CD4-positive, alpha-beta T cell (primary cell): Measurements from ENCODE around the gene ZSCAN4. TPM values are rescaled to one million over a fixed set of nuclear protein-coding genes. Genes with fewer than 3 reads are reported as not detected.
A peak's percentile ranks its signal among the peaks of the same experiment; 100 is the strongest.

ENCODE experiments used
- ATAC-seq: fragments of 200-7000 bp; cut with Tn5 transposase; one replicate; pipeline ENCODE4 v1.10.0; 2022; ENCODE audit warnings: mild to moderate bottlenecking; ENCODE audit not compliant: poor library complexity
- CTCF ChIA-PET: fragments of 350-600 bp; sonication (Branson Sonifier 250); formaldehyde crosslinking; loops from one replicate; lab custom pipeline; 2021; ENCODE audit warnings: antibody characterized with exemption, inconsistent platforms; lab: Charles Lee
- POLR2A ChIA-PET: fragments of 350-600 bp; sonication (Branson Sonifier 250); formaldehyde crosslinking; loops from one replicate; lab custom pipeline; 2021; ENCODE audit warnings: antibody characterized with exemption, inconsistent platforms; lab: Charles Lee
- DNase-seq, 14 experiments: peaks; one replicate each; pipeline ENCODE4 v3.0.0-alpha.2; 2013 to 2020; ENCODE audit warnings: mixed read lengths in 2 of 14
- H3K27ac ChIP-seq, 2 donors: one replicate each; pipeline versions ENCODE4 v1.5.1 to v1.7.0; 2013; ENCODE audit warnings: low read length in 2 of 2, low read depth in 1 of 2, mild to moderate bottlenecking in 1 of 2
- H3K27me3 ChIP-seq, 2 experiments: 1 replicate in 1 of 2; 2 replicates in 1 of 2; pipeline versions ENCODE4 v1.6.1 to v1.7.0; 2013; ENCODE audit warnings: low read length in 2 of 2, control low read depth in 1 of 2, mild to moderate bottlenecking in 1 of 2, moderate library complexity in 1 of 2; ENCODE audit not compliant: insufficient read depth in 2 of 2, control insufficient read depth in 1 of 2
- H3K36me3 ChIP-seq: one replicate; pipeline ENCODE4 v1.6.1; 2013; ENCODE audit warnings: low read length, control low read depth; ENCODE audit not compliant: insufficient read depth
- H3K4me1 ChIP-seq: one replicate; pipeline ENCODE4 v1.6.1; 2013; ENCODE audit warnings: low read length, control low read depth; ENCODE audit not compliant: insufficient read depth
- H3K4me3 ChIP-seq: one replicate; pipeline ENCODE4 v1.5.1; 2013; ENCODE audit warnings: mild to moderate bottlenecking, low read length, moderate library complexity
- H3K9me3 ChIP-seq, 2 experiments: 1 replicate in 1 of 2; 2 replicates in 1 of 2; pipeline versions ENCODE4 v1.6.1 to v1.7.0; 2013; ENCODE audit warnings: low read length in 2 of 2, mild to moderate bottlenecking in 2 of 2, control low read depth in 1 of 2, moderate library complexity in 1 of 2; ENCODE audit not compliant: control insufficient read depth in 1 of 2, insufficient read depth in 1 of 2
- H3K27ac Mint-ChIP-seq: one replicate; pipeline ENCODE4 v1.8.0; 2020; ENCODE audit warnings: mixed read lengths
- H3K27me3 Mint-ChIP-seq: one replicate; pipeline ENCODE4 v1.8.0; 2021; ENCODE audit warnings: mixed read lengths
- H3K36me3 Mint-ChIP-seq: one replicate; pipeline ENCODE4 v1.8.0; 2021; ENCODE audit warnings: low read depth, mixed read lengths
- H3K4me1 Mint-ChIP-seq: one replicate; pipeline ENCODE4 v1.8.0; 2021; ENCODE audit warnings: low read depth, mixed read lengths
- H3K4me3 Mint-ChIP-seq: one replicate; pipeline ENCODE4 v1.8.0; 2020; ENCODE audit warnings: mild to moderate bottlenecking, mixed read lengths
- H3K9me3 Mint-ChIP-seq: one replicate; pipeline ENCODE4 v1.8.0; 2020; ENCODE audit warnings: mixed read lengths
- intact Hi-C, 2 experiments: fragments of 100-400 bp; cut with DNase I in 1 of 2; cut with micrococcal nuclease in 1 of 2; formaldehyde crosslinking; loops; one replicate each; pipeline versions ENCODE4 v1.15.1 to v1.9.0; 2023 to 2025; cut with DNase I, micrococcal nuclease
- total RNA-seq, 174 experiments: library from RNA in 2 of 174; stranded (reverse) in 2 of 174; gene quantifications; one replicate each; pipeline ENCODE4 v1.2.3 and lab custom pipeline; 2021 to 2026
- TF ChIP-seq, protein P1 (sequence below): fragments of 200-600 bp; IDR thresholded peaks from one replicate; pipeline ENCODE4 v1.8.0; 2022; ENCODE audit warnings: antibody characterized with exemption, mild to moderate bottlenecking

ZSCAN4 gene
- total RNA-seq, 2 experiments from 2014 or later, result not detected

GRCh38 chr19:57632987-57633831, 35.5 kb upstream of the ZSCAN4 start, which contains the start of gene ZNF211:
Gene ZNF211 (plus strand): TSS chr19:57633168. CDS start chr19:57633347, 179 bp downstream.
- CTCF ChIA-PET, result interaction anchor here (0.6 to 1.7 kb wide), 3 partner anchors 49 to 529 kb away, joined by 3 to 8 read pairs (median 3); partner anchors contain the start of gene ZNF551
- TF ChIP-seq, protein P1, sequence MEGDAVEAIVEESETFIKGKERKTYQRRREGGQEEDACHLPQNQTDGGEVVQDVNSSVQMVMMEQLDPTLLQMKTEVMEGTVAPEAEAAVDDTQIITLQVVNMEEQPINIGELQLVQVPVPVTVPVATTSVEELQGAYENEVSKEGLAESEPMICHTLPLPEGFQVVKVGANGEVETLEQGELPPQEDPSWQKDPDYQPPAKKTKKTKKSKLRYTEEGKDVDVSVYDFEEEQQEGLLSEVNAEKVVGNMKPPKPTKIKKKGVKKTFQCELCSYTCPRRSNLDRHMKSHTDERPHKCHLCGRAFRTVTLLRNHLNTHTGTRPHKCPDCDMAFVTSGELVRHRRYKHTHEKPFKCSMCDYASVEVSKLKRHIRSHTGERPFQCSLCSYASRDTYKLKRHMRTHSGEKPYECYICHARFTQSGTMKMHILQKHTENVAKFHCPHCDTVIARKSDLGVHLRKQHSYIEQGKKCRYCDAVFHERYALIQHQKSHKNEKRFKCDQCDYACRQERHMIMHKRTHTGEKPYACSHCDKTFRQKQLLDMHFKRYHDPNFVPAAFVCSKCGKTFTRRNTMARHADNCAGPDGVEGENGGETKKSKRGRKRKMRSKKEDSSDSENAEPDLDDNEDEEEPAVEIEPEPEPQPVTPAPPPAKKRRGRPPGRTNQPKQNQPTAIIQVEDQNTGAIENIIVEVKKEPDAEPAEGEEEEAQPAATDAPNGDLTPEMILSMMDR, result no peak
- H3K9me3 Mint-ChIP-seq, result peaks cover 17% of the 10 kb centered on the region

DNA sequence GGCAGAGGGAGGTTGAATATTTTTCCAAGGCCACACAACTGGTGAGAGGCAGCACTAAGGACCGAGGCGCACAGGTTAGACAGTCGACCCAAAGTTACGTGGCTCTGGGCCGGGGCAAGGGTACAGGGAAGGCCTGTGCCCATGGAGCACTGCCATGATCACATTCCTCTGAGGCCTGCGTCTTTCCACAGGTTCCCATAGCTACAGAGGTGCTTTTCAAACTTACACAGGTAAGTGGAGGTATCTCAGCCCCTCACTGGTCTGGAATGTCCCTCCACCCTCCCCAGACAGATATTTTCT, 35.0 kb upstream of the ZSCAN4 start:
- Mint-ChIP-seq H3K4me3 (peak overlapping the region; percentile 98), H3K27me3 (no peaks in the 10 kb centered on the region), H3K4me1 (peaks cover 35% of the 10 kb centered on the region), H3K36me3 (peaks cover 70% of the 10 kb centered on the region), H3K9me3 (peaks cover 22% of the 10 kb centered on the region), H3K27ac (peak overlapping the region; percentile 76)
- CTCF ChIA-PET, result interaction anchor here (1.7 kb wide), 1 partner anchor 48 kb away, joined by 8 read pairs; the partner anchor contains the start of gene ZNF551
- no peak overlapping the region for H3K27ac ChIP-seq
- POLR2A ChIA-PET, result interaction anchor here (0.6 to 2.3 kb wide), 14 partner anchors 9 to 550 kb away, joined by 3 to 13 read pairs (median 4); partner anchors contain the start of genes ZNF134, ZNF154, ZNF274 and ZNF304
- peaks cover 19% of the 10 kb centered on the region for H3K4me1 ChIP-seq
- TF ChIP-seq, protein P1, result no peak
- ATAC-seq, result no peak
- peaks cover 15 to 28% of the 10 kb centered on the region in 2 experiments for H3K9me3 ChIP-seq
- H3K36me3 ChIP-seq, result peaks cover 44% of the 10 kb centered on the region
- peak overlapping the region; percentile 87 for H3K4me3 ChIP-seq
- DNase-seq, result peak in 1 of 14 experiments; percentile 18
- intact Hi-C loops, result loop anchor here (1.0 to 5.0 kb wide), 7 partner anchors 19 to 524 kb away; partner anchors contain the start of genes ZNF134 (in 2 of the 2), ZNF416 (in 2 of the 2), ZNF417 (in 1 of the 2) and ZNF551 (in 1 of the 2)
- H3K27me3 ChIP-seq, result no peaks in the 10 kb centered on the region

More at GRCh38 chr19:57632987-57633831, 35.5 kb upstream of the ZSCAN4 start, which contains the start of gene ZNF211:
- Mint-ChIP-seq H3K4me1 (peaks cover 31% of the 10 kb centered on the region), H3K27me3 (no peaks in the 10 kb centered on the region), H3K36me3 (peaks cover 70% of the 10 kb centered on the region), H3K4me3 (peak within 1 kb of the TSS; percentile 98), H3K27ac (peak within 1 kb of the TSS; percentile 76)
- Histone ChIP-seq H3K9me3 (peaks cover 15 to 23% of the 10 kb centered on the region in 2 experiments), H3K4me3 (peak within 1 kb of the TSS; percentile 87), H3K4me1 (peaks cover 19% of the 10 kb centered on the region), H3K36me3 (peaks cover 38% of the 10 kb centered on the region), H3K27ac (peak within 1 kb of the TSS; percentile 69 to 72), H3K27me3 (no peaks in the 10 kb centered on the region)
- POLR2A ChIA-PET, result interaction anchor here (0.6 to 2.3 kb wide), 20 partner anchors 8 to 640 kb away, joined by 3 to 13 read pairs (median 4); partner anchors contain the start of genes ZIK1, ZNF134, ZNF154 and ZNF274
- DNase-seq, result peak; percentile 73 to 95 (median 84)
- peak; percentile 99 for ATAC-seq
- intact Hi-C loops, result loop anchor here (1.0 to 5.0 kb wide), 7 partner anchors 19 to 524 kb away; partner anchors contain the start of genes ZNF134 (in 2 of the 2), ZNF416 (in 2 of the 2), ZNF417 (in 1 of the 2) and ZNF551 (in 1 of the 2)

DNA sequence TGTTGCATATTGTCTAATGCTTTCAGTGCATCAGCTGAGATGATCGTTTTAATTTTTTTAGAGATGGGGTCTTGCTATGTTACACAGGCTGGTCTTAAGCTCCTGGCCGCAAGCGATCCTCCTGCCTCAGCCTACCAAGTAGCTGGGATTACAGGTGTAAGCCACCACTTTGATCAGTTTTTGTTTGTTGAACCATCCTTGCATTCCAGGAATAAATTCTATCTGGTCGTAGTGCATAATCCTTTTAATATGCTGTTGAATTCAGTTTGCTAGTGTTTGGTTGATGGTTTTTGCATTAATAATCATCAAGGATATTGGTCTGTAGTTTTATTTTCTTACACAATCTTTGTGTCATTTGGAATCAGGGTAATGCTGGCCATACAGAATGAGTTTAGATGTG, 31.4 kb upstream of the ZSCAN4 start:
- Histone ChIP-seq H3K27ac (no peak overlapping the region), H3K4me3 (no peak overlapping the region), H3K4me1 (peaks cover 19% of the 10 kb centered on the region), H3K36me3 (peaks cover 80% of the 10 kb centered on the region), H3K9me3 (peaks cover 14 to 63% of the 10 kb centered on the region in 2 experiments), H3K27me3 (no peaks in the 10 kb centered on the region)
- intact Hi-C loops, result no loop called here
- Mint-ChIP-seq H3K4me1 (peaks cover 35% of the 10 kb centered on the region), H3K27me3 (no peaks in the 10 kb centered on the region), H3K9me3 (peaks cover 30% of the 10 kb centered on the region), H3K4me3 (peak overlapping the region; percentile 30), H3K27ac (no peak overlapping the region), H3K36me3 (peaks cover 100% of the 10 kb centered on the region)
- TF ChIP-seq, protein P1, result no peak
- DNase-seq, result no peak
- ChIA-PET POLR2A (no interaction called here), CTCF (no interaction called here)
- ATAC-seq, result no peak
